Ecto neural progenitor cell (in vitro differentiated cells): ENCODE results near the gene MTRFR.

ENCODE experiments used
- DNase-seq: peaks from one replicate; pipeline ENCODE4 v3.0.0-alpha.2; 2018; ENCODE audit warnings: low spot score

Gene MTRFR

DNA sequence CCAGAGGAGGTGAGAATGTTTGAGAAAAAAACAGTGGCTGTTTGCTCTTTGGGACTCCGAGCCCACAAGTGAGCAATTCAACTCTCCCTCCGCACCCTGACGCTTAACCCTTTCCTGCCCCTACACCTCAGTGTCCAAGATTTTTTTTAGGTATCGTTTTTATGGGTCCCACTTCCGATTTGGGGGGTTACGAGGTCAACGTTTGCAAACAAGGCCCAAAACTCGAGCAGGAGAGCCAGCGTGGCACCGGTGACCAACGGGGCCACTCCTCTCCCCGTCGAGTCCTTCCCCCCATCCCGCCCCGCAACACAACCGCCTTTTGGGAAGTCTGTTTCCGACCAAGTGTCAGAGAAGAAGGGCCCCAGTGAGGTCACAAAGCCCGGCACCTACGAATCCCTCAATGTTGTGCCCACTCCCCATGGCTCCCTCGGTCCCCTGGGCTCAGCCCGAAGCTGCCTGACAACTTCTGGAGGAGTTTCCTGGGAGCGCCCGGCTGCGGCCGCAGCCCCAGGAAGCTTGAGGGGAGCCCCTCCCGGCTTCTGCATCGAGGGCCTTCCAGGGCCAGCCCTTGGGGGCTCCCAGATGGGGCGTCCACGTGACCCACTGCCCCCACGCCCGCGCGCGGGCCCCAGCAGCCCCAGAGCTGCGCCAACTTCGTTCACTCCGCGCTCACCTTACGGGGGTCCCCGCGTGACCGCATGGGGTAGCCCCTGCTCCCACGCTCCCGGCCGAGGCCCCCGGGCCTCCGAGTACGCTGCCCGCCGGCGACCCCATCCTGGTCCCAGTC lies 37.2 kb downstream of the MTRFR start:
- DNase-seq = peak; percentile 71

DNA sequence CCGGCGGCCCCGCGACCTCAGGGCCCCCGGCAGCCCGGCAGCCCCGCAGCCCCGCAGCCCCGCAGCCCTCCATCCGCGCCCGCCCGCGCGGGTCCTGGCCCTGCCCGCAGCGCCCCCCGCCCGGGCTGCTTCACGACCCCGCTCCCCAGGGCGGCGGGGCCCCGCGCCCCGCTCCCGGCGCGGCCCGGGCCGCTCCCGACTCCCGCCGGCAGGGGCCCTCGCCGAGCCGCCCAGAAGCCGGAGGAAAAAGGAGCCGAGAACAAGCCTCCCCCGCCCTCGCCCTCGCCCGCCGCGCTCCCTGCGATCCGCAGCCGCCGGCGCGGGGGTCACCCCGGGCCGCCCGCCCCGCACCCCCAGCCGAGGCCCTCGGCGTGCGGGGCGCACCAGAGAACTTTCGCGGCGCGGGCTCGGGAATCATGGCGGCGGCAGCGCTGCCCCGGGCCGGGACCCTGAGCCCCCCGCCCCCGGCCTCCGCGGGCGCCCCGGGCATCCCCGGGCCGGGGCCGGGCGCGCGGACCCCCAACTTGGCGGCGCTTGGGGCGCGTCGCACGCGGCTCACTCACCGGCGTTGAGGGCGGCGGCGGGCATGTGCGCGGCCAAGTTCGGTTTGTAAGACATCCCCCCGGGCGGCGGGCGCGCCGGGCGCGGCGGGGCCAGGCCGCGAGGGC lies 37.9 kb downstream of the MTRFR start:
- peak; percentile 88 for DNase-seq

DNA sequence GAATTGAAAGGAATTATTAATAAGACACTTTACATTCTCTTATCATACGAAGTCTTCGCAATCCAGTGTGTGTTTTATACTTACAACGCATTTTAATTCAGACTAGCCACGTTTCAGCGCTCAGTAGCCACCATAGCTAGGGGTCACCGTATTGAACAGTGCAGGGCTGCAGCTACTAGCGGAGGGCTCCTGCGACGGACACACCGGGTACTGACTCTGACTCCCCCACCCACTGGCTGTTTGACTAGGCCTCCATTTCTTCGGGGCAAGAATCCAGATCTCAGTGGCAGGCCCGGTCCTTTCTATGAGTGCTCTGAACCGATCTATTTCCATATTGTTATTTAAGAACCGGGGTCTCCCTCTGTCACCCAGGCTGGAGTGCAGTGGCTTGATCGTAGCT lies 39.9 kb downstream of the MTRFR start:
- no peak for DNase-seq

DNA sequence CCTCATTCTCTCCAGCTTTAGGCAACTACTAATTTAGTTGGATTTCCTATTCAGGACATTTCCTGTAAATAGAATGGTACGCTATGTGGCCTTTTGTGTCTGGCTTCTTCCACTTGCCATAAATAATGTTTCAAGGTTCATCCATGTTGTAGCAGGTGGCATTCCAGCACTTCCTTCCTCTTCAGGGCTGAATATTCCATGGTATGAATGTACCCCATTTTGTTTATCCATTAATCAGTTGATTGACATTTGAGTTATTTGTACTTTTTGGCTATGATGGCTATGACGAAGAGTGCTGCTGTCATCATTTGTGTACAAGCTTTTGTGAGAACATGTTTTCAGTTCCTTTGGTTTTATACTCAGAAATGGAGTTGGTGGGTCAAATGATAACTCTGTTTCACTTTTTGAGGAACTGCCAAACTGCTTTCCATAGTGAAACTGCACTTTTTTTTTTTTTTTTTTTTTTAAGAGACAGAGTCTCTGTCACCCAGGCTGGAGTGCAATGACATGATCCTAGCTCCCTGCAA lies 44.9 kb downstream of the MTRFR start:
- no peak for DNase-seq

DNA sequence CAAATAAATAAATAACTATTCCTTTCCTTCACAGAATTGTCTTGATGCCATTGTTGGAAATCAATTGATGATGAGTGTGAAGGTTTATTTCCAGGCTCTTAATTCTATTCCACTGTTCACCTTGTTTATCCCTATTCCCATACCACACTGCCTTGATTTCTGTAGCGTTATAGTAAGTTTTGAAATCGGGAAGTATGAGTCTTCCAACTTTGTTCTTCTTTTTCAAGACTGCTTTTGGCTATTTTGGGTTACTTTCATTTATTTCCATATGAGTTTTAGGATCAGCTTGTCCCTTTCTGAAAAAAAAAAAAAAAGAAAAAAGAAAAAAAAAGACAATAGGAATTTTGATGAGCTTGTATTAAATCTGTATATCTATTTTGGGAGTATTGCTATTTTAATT lies 47.7 kb downstream of the MTRFR start:
- DNase-seq = no peak

DNA sequence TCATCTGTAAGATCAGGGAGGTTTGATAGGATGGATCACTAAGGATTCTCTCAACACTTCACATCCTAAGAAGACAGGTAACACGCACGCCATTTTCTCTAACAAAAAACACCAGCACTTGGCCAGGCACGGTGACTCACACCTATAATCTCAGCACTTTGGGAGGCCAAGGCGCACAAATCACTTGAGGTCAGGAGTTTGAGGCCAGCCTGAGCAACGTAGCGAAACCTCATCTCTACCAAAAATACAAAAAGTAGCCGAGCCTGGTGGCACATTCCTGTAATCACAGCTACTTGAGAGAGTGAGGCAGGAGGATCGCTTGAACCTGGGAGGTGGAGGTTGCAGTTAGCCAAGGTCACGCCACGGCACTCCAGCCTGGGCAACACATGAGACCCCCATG lies 48.9 kb downstream of the MTRFR start:
- DNase-seq = no peak

DNA sequence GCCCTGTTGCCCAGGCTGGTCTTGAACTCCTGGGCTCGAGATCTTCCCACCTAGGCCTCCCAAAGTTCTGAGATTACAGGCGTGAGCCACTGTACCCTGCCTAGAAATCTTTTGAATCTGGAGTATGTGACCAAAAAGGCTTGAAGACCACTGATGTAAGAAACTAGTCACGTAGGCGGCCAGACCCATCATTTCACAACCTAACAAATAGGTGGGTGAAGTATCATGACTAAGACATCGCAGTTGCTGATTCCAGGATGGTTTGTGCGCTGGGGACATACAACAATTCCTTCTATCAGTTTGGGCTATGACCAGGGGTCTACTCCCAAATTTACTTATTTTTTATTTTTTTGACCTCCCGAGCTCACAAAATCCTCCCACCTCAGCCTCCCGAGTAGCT lies 50.2 kb downstream of the MTRFR start:
- no peak for DNase-seq

DNA sequence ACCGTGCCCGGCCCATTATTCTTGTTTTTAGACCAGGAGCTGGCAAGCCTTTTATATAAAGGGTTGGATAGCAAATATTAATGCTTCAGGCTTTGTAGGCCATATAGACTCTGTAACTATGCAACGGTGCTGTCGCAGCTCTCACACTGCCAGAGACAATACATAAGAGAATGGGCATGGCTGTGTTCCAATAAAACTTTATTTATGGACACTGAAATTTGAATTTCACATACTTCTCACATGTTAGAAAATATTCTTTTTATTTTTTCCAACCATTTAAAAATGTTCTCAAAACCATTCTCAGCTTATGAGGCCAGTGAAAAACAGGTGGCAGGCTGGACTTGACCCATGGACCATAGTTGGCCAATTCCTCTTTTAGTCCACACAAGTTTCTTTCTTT lies 51.4 kb downstream of the MTRFR start:
- no peak for DNase-seq

DNA sequence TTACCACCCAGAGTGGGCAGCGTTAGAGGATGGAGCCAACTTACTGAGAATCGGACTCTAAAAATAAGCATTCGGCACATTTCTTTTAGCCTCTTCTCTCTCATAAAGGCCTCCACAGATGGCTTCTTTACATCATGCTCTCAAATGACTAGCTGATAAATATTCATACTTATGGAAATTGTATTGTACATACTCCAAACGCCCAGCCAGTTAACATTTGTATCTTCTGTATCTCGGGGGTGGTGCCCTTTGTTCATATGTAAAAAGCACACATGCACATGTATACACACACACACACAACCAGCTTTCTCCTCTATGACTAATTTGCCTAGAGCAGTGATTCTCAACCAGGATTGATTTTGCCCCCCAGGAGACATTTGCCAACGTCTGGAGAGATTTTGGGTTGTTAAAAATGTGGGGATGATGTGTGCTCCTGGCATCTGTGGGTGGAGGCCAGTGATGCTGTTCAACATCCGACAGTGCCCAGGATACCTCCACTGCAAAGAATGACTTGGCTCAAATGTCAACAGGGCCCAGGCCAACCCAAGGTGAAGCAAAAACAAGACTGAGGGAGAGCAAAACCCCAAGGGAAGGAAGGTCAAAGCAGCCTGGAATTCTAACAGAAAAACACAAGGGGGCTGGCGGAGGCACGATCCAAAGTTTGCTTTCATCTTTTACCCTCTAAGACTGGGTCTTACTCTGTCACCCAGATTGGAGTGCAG lies 53.6 kb downstream of the MTRFR start:
- no peak for DNase-seq

DNA sequence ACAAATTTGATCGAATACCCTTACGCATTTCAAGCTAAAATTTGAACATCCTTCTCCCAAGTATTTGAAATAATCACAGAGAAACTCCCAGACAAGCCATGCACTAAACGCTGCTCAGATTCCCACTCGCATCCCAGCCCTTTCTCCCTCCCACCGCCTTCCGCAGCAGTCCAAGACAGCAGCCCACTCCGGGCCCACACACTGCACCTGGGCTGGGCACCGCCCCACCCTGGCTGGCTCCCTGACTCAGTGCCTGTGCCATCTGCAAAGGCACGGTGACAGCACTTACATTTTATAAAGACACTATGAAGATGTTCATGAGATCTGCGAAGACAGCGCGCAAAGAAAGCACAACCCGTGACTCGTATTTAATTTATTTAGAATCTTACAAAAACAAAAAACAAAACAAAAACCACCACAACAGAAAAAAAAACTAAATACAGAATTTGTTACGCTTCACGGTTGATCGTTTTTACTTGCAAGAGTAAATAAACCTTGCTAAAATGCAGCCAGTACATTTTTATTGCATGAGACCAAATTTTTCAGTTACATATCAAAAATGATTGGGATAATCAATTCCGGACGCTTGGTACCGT lies 55.6 kb downstream of the MTRFR start:
- DNase-seq = no peak

DNA sequence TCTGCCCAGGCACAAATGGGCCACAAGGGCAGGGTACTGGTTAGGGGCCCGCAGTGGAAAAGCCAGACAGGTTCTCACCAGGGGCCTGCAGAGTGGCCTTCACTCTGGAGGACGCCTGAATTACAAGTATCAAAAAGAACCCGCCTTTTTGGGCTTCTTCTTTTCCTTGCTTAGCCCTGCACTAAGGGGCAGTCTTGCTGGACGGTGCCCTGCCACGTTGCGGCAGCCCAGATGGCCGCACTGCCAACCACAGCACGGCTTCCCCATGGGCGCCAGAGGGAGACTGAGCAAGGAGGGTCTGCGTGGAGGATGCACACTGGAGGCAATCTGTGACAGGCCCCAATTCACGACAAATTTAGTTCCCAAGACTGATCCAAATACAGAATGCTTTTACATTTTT lies 56.7 kb downstream of the MTRFR start:
- DNase-seq = no peak

DNA sequence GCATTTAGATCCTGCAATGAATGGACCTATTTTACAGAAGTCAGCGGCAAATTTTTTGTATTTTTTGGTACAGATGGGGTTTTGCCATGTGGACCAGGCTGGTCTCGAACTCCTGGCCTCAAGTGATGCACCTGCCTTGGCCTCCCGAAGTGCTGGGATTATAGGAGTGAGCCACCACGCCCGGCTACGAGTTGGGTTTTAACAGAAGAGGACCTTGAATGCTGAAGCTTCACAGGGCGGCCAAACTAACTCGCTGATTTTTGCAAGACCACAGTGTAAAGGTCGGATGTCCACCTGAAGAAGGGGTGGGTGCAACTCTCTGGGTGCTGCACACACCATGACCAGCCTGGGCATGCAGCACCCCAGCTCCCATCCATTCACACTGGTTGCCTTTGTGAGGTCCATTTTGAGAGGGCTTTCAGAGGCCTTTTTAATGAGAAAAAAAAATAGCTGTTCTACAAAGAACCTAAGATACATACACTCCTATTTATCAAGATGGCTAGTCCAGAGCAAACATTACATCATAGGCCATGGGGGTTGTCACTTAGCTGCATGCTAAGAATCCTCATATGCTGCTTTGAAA lies 60.0 kb downstream of the MTRFR start:
- DNase-seq = no peak

DNA sequence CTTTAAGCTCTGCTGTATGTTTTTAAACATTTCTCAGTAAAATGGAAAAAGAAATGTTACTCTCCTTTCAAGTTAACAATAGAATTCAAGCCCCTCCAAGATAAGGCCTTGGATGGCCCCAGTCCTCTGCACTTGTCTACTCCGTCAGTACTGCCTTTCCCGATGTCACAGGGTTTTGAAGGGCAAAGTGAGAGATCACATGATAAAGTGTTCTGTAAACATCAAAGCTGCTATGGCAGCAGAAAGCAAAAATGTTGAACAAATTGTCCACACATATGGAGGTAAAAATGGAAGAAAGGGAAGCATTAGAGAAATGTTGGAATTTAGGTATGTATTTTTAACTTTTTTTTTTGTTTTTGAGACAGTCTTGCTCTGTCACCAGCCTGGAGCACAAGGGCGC lies 71.9 kb downstream of the MTRFR start:
- no peak for DNase-seq

DNA sequence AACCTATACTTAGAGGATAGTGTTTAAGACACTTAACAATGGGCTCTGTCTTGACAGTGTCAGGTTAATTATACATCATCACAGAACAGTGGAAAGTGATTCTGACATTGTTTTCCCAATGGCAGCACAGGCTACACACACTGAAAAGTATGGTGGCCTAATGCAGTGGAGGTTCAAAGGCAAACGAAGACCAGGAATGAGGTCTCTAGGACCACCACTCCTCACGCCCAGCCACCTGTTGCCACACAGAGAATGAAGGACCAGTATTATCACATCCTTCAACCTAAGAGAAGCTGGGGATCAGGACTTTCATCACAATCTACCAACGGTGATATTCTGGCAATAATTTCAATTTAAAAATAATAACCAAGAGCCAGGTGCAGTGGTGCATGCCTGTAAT lies 73.0 kb downstream of the MTRFR start:
- DNase-seq = no peak
